SK-N-SH (cell line): ENCODE data around the gene OTOG. TPM values are rescaled to one million over a fixed set of nuclear protein-coding genes. Genes with fewer than 3 reads are reported as not detected.

Experiments
- CTCF ChIA-PET: fragments of 300-600, 350-600 bp; formaldehyde crosslinking; extraction: SDS; loops from one replicate; lab custom pipeline; 2021; lab: Yijun Ruan, JAX
- POLR2A ChIA-PET: fragments of 350-600 bp; sonication (Branson Sonifier 250); formaldehyde crosslinking; extraction: SDS; loops from one replicate; lab custom pipeline; 2020; ENCODE audit warnings: antibody characterized with exemption, inconsistent platforms; lab: Yijun Ruan, JAX
- DNase-seq: peaks from one replicate; pipeline ENCODE4 v3.0.0; 2012
- H2AFZ ChIP-seq: fragments of 200-600 bp; sonication (generic); 2 replicates; pipeline ENCODE4 v1.8.1; 2016; ENCODE audit warnings: antibody characterized with exemption, mild to moderate bottlenecking, low read depth
- H3F3A ChIP-seq: fragments of 200-600 bp; sonication (generic); replicated peaks from 2 replicates; pipeline ENCODE3; 2016; ENCODE audit warnings: antibody characterized with exemption, mild to moderate bottlenecking; ENCODE audit not compliant: insufficient read depth
- H3K27ac ChIP-seq, 2 experiments: fragments of 200-500 bp in 1 of 2; fragments of 200-600 bp in 1 of 2; sonication (Bioruptor generic) in 1 of 2; sonication (generic), shearing (Covaris generic) in 1 of 2; 2 replicates each; pipeline versions ENCODE4 v1.5.1 to v1.6.1; 2014 to 2016; ENCODE audit warnings: low read depth in 2 of 2, inconsistent platforms in 1 of 2, low read length in 1 of 2, mild to moderate bottlenecking in 1 of 2, mixed read lengths in 1 of 2
- H3K27me3 ChIP-seq: fragments of 200-600 bp; sonication (generic), shearing (Covaris generic); 2 replicates; pipeline ENCODE4 v1.6.1; 2016; ENCODE audit warnings: mixed run types; ENCODE audit not compliant: insufficient read depth
- H3K36me3 ChIP-seq, 2 experiments: fragments of 200-500 bp in 1 of 2; fragments of 200-600 bp in 1 of 2; sonication (Bioruptor generic) in 1 of 2; sonication (generic) in 1 of 2; replicated peaks in 1 of 2; 2 replicates each; pipeline versions ENCODE3 to v1.5.1; 2014 to 2016; ENCODE audit warnings: low read length in 1 of 2, mild to moderate bottlenecking in 1 of 2; ENCODE audit not compliant: insufficient read depth in 2 of 2, control insufficient read depth in 1 of 2
- H3K4me1 ChIP-seq, 2 experiments: fragments of 200-500 bp in 1 of 2; fragments of 200-600 bp in 1 of 2; sonication (Bioruptor generic) in 1 of 2; sonication (generic), shearing (Covaris generic) in 1 of 2; 2 replicates each; pipeline versions ENCODE4 v1.5.1 to v1.6.1; 2014 to 2016; ENCODE audit warnings: low read depth in 1 of 2, low read length in 1 of 2, mixed run types in 1 of 2; ENCODE audit not compliant: insufficient read depth in 2 of 2, control insufficient read depth in 1 of 2
- H3K4me2 ChIP-seq: fragments of 200-600 bp; sonication (generic), shearing (Covaris generic); 2 replicates; pipeline ENCODE4 v1.6.1; 2017; ENCODE audit warnings: mixed run types
- H3K4me3 ChIP-seq, 2 experiments: fragments of 200-500 bp in 1 of 2; fragments of 200-600 bp in 1 of 2; sonication (Bioruptor generic) in 1 of 2; sonication (generic), shearing (Covaris generic) in 1 of 2; 2 replicates each; pipeline versions ENCODE4 v1.5.1 to v1.8.1; 2014 to 2016; ENCODE audit warnings: low read depth in 2 of 2, inconsistent platforms in 1 of 2, low read length in 1 of 2, mild to moderate bottlenecking in 1 of 2, mixed read lengths in 1 of 2, moderate library complexity in 1 of 2
- H3K79me2 ChIP-seq: fragments of 200-600 bp; sonication (generic); 2 replicates; pipeline ENCODE4 v1.8.1; 2017; ENCODE audit warnings: mild to moderate bottlenecking; ENCODE audit not compliant: insufficient read depth
- H3K9ac ChIP-seq: fragments of 200-600 bp; sonication (generic); 2 replicates; pipeline ENCODE4 v1.6.1; 2017; ENCODE audit warnings: mixed run types
- H3K9me2 ChIP-seq: fragments of 200-600 bp; sonication (generic); 2 replicates; pipeline ENCODE4 v1.6.1; 2017; ENCODE audit warnings: mixed run types
- H3K9me3 ChIP-seq: fragments of 200-600 bp; sonication (generic); 2 replicates; pipeline ENCODE4 v1.6.1; 2017; ENCODE audit warnings: mixed run types, mild to moderate bottlenecking, moderate library complexity
- H4K20me1 ChIP-seq: fragments of 200-600 bp; sonication (generic); 2 replicates; pipeline ENCODE4 v1.6.1; 2017; ENCODE audit warnings: mild to moderate bottlenecking, mixed run types; ENCODE audit not compliant: insufficient read depth
- CTCF ChIP-seq: fragments of 200-600 bp; sonication (generic); IDR thresholded peaks from 2 replicates; pipeline ENCODE4 v1.6.1; 2017; ENCODE audit warnings: antibody characterized with exemption, mild to moderate bottlenecking, moderate library complexity
- EZH2phosphoT487 ChIP-seq: fragments of 200-600 bp; sonication (generic); IDR thresholded peaks from 2 replicates; pipeline ENCODE4 v1.6.1; 2017; ENCODE audit warnings: low read depth, mixed run types, mild to moderate bottlenecking, antibody characterized with exemption, moderate library complexity, borderline replicate concordance
- FOSL2 ChIP-seq: IDR thresholded peaks from 2 replicates; pipeline ENCODE4 v1.4.0; 2012; ENCODE audit warnings: low read depth, mild to moderate bottlenecking, moderate library complexity, borderline replicate concordance
- FOXJ3 ChIP-seq: sonication (generic); formaldehyde crosslinking; IDR thresholded peaks from 2 replicates; pipeline ENCODE4 v1.5.1; 2020; ENCODE audit warnings: mild to moderate bottlenecking, missing genetic modification reagents
- FOXM1 ChIP-seq: IDR thresholded peaks from 2 replicates; pipeline ENCODE4 v1.4.0; 2012; ENCODE audit warnings: low read depth, mild to moderate bottlenecking
- IRF3 ChIP-seq: fragments of 150-350 bp; IDR thresholded peaks from 2 replicates; pipeline ENCODE4 v1.6.1; 2016; ENCODE audit warnings: mild to moderate bottlenecking, low read depth, low read length
- MEF2A ChIP-seq: IDR thresholded peaks from 2 replicates; pipeline ENCODE4 v1.4.0; 2012; ENCODE audit warnings: low read depth, borderline replicate concordance
- NFIC ChIP-seq: IDR thresholded peaks from 2 replicates; pipeline ENCODE4 v1.4.0; 2012; ENCODE audit warnings: borderline replicate concordance
- PBX3 ChIP-seq: IDR thresholded peaks from 2 replicates; pipeline ENCODE4; 2012
- POLR2AphosphoS5 ChIP-seq: IDR thresholded peaks from 2 replicates; pipeline ENCODE4 v1.6.1; 2012; ENCODE audit warnings: low read depth, low read length
- RFX5 ChIP-seq: IDR thresholded peaks from 2 replicates; pipeline ENCODE4 v1.6.1; 2012; ENCODE audit warnings: mild to moderate bottlenecking, improper control_type of control experiment, low read length
- RXRA ChIP-seq: IDR thresholded peaks from 2 replicates; pipeline ENCODE4 v1.4.0; 2012; ENCODE audit warnings: low read depth, mild to moderate bottlenecking, borderline replicate concordance
- SIN3A ChIP-seq: IDR thresholded peaks from 2 replicates; pipeline ENCODE4 v1.6.1; 2012; ENCODE audit warnings: low read depth, mild to moderate bottlenecking, low read length, moderate library complexity, borderline replicate concordance
- SMC3 ChIP-seq: IDR thresholded peaks from 2 replicates; pipeline ENCODE4 v1.6.1; 2012; ENCODE audit warnings: low read depth, low read length, improper control_type of control experiment
- TAF1 ChIP-seq: IDR thresholded peaks from 2 replicates; pipeline ENCODE4 v1.6.1; 2012; ENCODE audit warnings: low read depth, mild to moderate bottlenecking, low read length, moderate library complexity, borderline replicate concordance
- USF2 ChIP-seq: fragments of 150-350 bp; IDR thresholded peaks from 2 replicates; pipeline ENCODE4 v1.6.1; 2017; ENCODE audit warnings: antibody characterized with exemption, low read length, low read depth, borderline replicate concordance
- YY1 ChIP-seq: IDR thresholded peaks from 2 replicates; pipeline ENCODE4 v1.4.0; 2012; ENCODE audit warnings: low read depth, mild to moderate bottlenecking
- WGBS: methylation state at CpG from one replicate; pipeline ENCODE4 v1.1.6; 2017; ENCODE audit warnings: low lambda C conversion rate; 5-methylcytosine and 5-hydroxymethylcytosine counted together
- polyA plus RNA-seq, 3 experiments: library from polyadenylated mRNA; depleted of rRNA; stranded (reverse); fragments of >200 nt; gene quantifications; 2 replicates each; pipeline ENCODE4 v1.2.3, GENCODE V29; 2012

Gene OTOG
- polyA plus RNA-seq, 1 of the 3 experiments (the other 2 are of a cell fraction), result not detected

GRCh38 chr11:17611503-17612220, 64.6 kb downstream of the OTOG start:
- H3K9me2 ChIP-seq, result no peaks in the 10 kb centered on the region
- no peaks in the 10 kb centered on the region for H3K4me1 ChIP-seq
- TF ChIP-seq IRF3 (no peak), RXRA (no peak), SIN3A (no peak), POLR2AphosphoS5 (no peak), FOXM1 (no peak), FOSL2 (no peak), FOXJ3 (CRISPR knock-in tag) (no peak), RFX5 (no peak), YY1 (no peak), MEF2A (no peak), EZH2phosphoT487 (no peak)
- TF ChIP-seq, all 33 proteins: peak for 0
- Histone ChIP-seq H3K36me3 (no peaks in the 10 kb centered on the region), H2AFZ (no peak overlapping the region), H3K27ac (no peak overlapping the region), H3F3A (no peaks in the 10 kb centered on the region), H3K79me2 (no peaks in the 10 kb centered on the region), H3K9me3 (no peaks in the 10 kb centered on the region), H3K4me3 (no peak overlapping the region), H3K27me3 (no peaks in the 10 kb centered on the region), H4K20me1 (no peaks in the 10 kb centered on the region), H3K9ac (no peak overlapping the region), H3K4me2 (no peak overlapping the region)
- ChIA-PET POLR2A (no interaction called here), CTCF (interaction anchor here (1.1 to 3.5 kb wide), 3 partner anchors 13 to 633 kb away, joined by 4 to 15 read pairs (median 9); no protein-coding TSS in a partner anchor)
- WGBS, result 60% methylated on average over 8 of the region's 13 CpGs
- DNase-seq, result no peak

- Histone ChIP-seq H2AFZ (no peak overlapping the region), H3K79me2 (no peaks in the 10 kb centered on the region), H3K27me3 (no peaks in the 10 kb centered on the region; the same call in 1 of the 2 replicates), H3K27ac (no peak overlapping the region), H3K36me3 (no peaks in the 10 kb centered on the region), H3K9ac (no peak overlapping the region), H3K9me3 (no peaks in the 10 kb centered on the region), H3K4me1 (no peaks in the 10 kb centered on the region), H3K9me2 (no peaks in the 10 kb centered on the region), H3F3A (no peaks in the 10 kb centered on the region), H3K4me3 (no peak overlapping the region), H3K4me2 (no peak overlapping the region), H4K20me1 (no peaks in the 10 kb centered on the region)
- TF ChIP-seq FOXJ3 (CRISPR knock-in tag) (no peak), USF2 (no peak), PBX3 (no peak), POLR2AphosphoS5 (no peak), TAF1 (no peak), FOXM1 (no peak), RXRA (no peak), SMC3 (no peak), NFIC (no peak), CTCF (no peak), IRF3 (no peak), RFX5 (no peak)
- ChIA-PET CTCF (interaction anchor here (0.8 to 3.5 kb wide), 4 partner anchors 14 to 632 kb away, joined by 4 to 15 read pairs (median 6); no protein-coding TSS in a partner anchor), POLR2A (no interaction called here)
- WGBS, result 45% methylated on average over 9 of the region's 18 CpGs
- DNase-seq, result no peak
Observed at GRCh38 chr11:17612221-17613188, 65.4 kb downstream of the OTOG start.
